SK-MEL-5 (cell line): ENCODE measurements around the gene CHRNA3. TPM values are rescaled to one million over a fixed set of nuclear protein-coding genes. Genes with fewer than 3 reads are reported as not detected.
"Not testable (repeated sequence)": the region's sequence is repeated elsewhere in the genome, so short reads cannot be mapped to it uniquely, and the experiment has no call there.

ENCODE experiments used
- DNase-seq: peaks from one replicate; pipeline ENCODE4 v3.0.0-alpha.2; 2016; ENCODE audit warnings: low read depth, low spot score
- in situ Hi-C: cut with HindIII; loops from 2 replicates; pipeline ENCODE4 v1.10.0; 2016; ENCODE audit warnings: low sequenced_read_pairs, high pct_unique_total_duplicates, low pct_unique_long_range_greater_than_20kb
- total RNA-seq: library from RNA; depleted of rRNA; stranded (reverse); fragments of >200 nt; shearing (Covaris generic); gene quantifications from 2 replicates; pipeline ENCODE4 v1.2.3, GENCODE V29; 2014

Gene CHRNA3
- total RNA-seq, 1 experiment from 2014 or later, result 0.74 TPM

DNA sequence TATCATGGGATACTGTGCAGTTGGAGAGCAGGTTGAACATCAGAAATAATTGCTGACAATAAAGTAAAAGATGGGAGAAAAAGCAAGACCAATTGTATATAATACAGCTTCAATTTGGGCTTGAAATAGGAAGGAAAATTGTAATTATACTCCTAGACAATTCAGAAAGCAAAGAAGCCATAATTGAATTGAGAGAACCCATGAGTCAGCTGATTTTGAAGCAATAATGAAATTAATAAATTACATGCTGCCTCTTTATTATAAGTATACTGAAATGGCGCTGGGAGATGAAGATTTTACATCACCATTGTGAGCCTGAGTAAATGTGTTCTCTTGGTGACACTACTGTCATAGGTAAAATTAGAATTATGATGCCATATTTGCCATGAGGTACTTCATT lies 23.2 kb downstream of the CHRNA3 start:
- no peak for DNase-seq
- in situ Hi-C loops, result no loop called here

DNA sequence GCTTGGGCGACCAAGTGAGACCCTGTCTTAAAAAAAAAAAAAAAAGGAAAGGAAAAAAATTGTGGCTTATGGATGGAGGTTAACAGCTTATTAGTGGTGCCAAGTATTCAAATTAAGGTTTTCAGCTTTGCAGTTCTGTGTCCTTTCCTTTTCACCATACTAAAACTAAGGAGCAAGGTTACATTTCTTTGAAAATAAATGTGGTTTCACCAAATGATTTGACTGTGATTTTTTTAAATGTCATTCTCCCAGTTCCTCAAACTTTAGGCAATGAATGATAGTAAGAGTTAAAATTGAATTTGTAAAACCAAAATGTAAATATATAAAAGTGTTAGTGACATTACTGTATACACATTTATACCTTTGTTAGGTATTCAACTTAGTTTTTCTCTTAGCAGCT lies 45.9 kb downstream of the CHRNA3 start:
- DNase-seq, result no peak
- in situ Hi-C loops, result no loop called here

DNA sequence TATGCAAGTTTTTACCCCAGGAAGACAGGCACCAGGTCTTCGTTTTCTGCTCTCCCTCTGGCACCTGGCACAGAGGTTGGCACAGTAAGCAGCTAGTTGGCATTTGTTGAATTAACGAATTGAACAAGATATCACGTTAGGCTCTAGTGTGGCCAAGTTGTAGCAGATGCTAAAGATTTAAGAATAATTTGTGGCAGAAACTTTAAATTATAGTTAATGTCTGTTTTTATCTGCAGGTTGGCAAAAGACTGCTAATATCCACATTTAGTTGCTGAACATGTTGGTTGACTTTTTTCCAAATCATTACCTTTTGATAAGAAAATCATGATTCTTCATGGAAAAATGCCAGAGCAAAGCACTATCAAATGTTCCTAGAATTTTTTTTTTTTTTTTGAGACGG lies 47.4 kb downstream of the CHRNA3 start:
- DNase-seq, result no peak
- in situ Hi-C loops, result no loop called here

DNA sequence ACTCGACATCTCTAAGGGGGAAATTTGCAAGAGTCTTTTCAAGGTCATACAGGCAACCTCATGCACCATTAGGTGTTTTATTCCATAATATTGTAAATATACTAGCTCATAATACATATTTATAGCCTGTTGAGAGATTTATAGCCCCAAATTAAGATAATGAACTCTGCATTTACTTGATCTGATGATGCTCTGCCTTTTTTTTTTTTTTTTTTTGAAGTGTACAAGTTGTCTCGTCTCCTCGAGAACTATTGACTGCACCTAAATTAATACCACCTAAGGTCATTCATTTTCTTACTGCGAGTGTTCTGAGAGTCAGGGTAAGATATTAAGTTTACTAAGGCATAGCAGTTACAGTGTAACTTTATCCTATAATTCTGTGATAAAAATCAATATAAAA lies 49.4 kb downstream of the CHRNA3 start:
- no peak for DNase-seq

DNA sequence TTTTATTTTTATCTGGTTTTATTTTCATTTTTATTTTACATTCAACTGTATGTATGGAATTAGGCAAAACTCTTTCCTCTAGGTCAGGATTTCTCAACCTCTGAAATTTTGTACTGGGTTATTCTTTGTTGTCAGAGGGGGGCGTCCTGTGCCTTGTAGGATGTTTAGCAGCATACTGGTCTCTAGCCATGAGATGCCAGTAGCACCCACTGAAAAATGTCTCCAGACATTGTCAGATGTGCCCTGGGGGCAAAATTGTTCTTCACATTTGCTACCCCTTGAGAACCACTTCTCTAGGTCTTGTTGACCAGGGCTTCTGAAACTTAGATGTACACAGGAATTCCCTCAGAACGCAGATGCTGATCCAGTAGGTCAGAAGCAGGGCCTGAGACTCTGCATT lies 50.1 kb downstream of the CHRNA3 start:
- in situ Hi-C loops, result no loop called here
- DNase-seq, result peak; percentile 60

More for the DNA sequence above, 49.4 kb downstream of the CHRNA3 start:
- in situ Hi-C loops, result no loop called here

DNA sequence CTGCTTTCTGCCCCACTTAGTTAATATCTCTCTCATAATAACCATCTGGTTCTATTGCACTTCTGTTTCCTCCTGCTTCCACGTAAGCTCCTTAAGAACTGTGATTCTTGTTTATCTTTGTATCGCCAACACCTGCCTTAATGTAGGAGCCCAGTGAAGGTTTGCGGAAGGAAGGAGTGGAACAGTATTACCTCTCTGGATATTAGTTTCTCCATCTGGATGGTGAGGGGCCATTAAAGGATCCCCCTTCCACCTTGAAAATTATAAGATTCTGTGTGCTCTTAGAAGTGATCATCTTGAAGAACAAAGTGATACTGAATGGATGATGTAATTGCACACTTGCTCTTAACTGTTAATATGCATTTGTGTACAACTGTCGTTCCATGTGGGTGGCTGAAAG lies 53.3 kb downstream of the CHRNA3 start:
- in situ Hi-C loops, result no loop called here
- DNase-seq, result no peak

DNA sequence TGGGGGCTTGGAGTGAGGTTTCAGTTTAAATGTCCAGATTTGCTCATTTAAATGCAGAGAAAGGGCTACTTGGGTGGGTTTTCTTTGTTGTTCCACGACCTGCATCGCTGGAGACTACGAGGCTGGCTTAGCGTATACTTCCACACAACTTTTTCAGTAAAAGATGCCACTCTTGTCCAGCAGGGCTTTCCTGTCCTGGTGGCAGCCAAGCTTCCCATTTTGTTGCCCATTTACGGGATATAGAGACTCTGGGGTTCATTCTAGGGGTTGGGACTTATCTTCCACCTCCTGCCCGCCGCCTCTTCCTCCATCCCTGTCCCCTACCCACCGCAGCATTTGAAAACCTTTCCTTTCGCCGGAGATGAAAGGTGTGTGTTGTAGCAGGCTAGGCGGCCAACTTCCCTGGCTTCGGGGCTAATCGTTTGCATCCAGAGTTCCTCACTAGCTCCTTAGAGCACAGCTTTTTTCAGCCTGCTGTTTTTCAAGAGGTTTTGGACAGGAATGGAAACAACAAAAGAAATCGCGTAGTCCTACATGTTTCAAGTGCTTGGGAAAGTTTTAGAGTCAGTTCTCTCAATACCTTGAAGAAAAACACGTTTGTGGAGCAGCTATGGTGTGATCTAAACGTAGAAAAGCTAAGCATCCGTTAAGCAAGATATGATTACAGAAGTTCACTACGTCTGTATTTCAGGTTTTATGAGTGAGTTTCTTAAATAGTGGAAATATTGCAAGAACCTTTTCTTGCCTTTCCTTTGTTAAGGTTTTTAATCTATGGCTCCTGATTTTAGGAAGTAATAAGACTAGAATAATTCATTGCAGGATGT lies 54.6 kb downstream of the CHRNA3 start:
- in situ Hi-C loops, result no loop called here
- peak; percentile 48 for DNase-seq

DNA sequence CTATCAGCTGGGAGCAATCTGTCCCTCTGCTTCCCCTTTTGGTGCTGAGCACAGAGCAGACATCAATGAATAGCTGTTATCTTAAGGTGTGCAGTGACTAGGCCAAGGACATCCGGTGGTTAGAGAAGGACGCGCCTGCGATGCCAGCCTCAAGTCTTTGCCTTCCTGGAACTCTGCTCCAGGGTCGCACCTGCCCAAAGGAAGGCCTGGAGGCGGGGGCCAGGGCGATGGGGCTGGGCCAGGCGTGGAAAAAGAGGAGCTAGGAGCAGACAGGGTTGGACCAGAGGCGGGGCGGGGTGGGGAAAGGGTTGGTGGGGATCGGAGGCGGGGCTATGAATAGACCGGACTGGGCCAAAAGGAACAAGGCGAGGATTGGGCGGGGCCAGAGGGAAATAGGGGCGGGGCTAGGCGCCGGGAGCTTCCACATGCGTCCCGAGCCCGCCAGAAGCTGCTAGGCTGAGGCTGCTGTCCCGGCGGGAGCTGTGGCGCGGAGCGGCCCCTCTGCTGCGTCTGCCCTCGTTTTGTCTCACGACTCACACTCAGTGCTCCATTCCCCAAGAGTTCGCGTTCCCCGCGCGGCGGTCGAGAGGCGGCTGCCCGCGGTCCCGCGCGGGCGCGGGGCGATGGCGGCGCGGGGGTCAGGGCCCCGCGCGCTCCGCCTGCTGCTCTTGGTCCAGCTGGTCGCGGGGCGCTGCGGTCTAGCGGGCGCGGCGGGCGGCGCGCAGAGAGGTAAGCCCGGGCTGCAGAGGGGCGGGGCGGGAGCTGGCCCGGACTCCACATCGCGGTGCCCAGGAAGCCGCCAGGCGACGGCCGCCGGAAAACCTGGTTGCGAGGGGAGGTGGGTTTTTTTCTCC lies 55.5 kb downstream of the CHRNA3 start, which contains the start of gene CHRNA5:
TSS of gene CHRNA5 (plus strand) at position 424 of the 854 bp plus-strand sequence. CDS start at position 624, 200 bp downstream.
- in situ Hi-C loops, result no loop called here
- peak; percentile 86 for DNase-seq

DNA sequence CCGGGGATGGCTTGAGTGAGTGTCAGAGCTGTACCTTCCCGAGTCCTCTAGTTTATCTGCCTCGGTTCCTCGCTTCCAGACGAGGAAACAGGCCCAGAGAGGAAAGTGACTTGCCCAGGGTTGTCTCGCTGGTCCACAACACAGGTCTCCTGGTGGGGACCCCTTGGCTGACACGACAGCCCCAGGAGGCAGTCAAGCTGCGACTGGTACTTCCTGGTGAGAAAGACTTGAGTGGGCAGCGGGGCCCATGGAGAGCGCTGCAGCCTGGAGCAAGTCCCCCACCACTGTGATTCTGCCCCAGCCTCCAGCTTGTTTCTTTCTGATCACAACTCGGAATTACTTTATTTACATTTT lies 56.1 kb downstream of the CHRNA3 start:
- no peak for DNase-seq
- in situ Hi-C loops, result no loop called here

DNA sequence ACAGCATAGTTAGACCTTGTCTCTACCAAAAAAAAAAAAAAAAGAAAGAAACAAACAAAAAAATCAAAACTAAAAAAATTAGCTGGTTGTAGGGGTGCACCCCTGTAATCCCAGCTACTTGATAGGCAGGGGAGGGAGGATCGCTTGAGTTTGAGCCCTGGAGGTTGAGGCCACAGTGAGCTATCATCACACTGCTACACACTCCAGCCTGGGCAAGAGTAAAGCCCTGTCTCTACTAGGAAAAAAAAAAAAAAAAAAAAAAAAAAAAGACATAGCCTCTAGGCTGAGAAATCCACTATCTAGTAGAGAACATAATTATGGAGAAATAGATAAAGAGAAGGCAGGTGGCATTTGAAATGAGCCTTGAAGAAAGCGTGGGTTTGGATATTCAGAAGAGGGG lies 57.7 kb downstream of the CHRNA3 start:
- no peak for DNase-seq
- in situ Hi-C loops, result no loop called here

DNA sequence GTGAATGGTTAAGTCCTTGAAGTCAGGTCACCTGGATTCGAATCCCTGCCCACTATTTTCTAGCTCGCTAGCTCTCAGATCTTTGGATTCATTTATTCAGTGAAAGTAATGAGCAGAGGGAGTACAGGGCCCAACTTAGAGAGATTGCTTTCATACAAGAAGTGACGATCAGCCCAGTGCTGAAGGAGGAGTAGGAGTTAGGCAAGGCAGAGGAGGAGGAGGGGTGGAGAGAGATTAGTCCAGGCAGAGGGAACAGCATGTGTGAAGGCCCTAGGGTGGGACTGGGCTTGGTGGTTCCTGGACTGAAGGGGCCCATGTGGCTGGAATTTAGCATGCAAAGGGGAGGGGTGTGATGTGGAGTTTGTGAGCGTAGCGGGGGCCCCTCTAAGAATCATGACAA lies 59.3 kb downstream of the CHRNA3 start:
- DNase-seq, result no peak
- in situ Hi-C loops, result no loop called here

DNA sequence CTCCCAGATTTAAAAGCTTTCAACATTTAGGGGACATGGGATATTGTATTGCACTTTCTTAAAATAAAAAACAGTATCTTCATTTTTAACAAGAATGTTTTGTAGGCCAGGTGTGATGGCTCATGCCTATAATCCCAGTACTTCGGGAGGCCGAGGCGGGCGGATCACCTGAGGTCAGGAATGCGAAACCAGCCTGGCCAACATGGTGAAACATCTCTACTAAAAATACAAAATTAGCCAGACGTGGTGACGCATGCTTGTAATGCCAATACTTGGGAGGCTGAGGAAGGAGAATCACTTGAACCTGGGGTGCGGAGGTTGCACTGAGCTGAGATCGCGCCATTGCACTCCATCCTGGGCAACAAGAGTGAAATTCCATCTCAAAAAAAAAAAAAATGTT lies 60.6 kb downstream of the CHRNA3 start:
- in situ Hi-C loops, DNase-seq: not testable (repeated sequence)

DNA sequence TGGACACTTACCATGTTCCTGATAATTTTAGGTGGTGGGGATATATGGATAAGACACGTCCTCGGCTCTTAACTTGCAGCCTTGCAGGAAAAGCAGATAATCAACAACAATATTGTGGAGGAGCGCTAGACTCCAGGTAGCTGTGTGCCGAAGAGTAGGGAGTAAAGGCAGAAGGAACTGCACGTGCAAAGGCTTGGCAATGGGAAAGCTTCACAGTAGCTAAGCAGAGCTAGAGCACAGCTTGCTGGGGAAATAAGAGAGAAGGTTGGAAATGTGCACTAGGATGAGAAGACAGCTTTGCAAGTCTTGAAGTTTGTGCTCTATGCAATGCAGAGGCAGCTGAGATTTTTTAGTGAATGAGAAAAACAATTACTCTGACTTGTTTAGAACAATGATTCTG lies 68.2 kb downstream of the CHRNA3 start:
- in situ Hi-C loops, result no loop called here
- no peak for DNase-seq

DNA sequence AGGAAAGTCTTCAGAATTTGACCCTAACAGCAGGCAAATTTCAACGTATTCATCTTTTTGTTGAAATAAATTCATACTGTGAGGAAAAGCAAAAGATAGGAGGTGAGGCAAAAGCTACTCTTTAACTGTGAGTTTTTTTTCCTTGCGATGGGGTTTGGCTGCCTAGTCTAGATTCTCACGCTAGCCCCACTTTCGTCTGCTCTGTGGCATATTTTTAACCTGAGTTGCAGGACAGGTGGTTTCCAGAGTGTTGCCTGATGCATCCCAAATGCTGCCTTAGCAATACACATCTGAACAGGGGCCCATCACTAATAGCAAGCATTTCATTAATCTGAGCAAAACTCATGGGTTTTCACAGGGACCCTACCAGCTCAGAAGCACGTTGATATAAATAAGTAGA lies 68.9 kb downstream of the CHRNA3 start:
- in situ Hi-C loops, result no loop called here

DNA sequence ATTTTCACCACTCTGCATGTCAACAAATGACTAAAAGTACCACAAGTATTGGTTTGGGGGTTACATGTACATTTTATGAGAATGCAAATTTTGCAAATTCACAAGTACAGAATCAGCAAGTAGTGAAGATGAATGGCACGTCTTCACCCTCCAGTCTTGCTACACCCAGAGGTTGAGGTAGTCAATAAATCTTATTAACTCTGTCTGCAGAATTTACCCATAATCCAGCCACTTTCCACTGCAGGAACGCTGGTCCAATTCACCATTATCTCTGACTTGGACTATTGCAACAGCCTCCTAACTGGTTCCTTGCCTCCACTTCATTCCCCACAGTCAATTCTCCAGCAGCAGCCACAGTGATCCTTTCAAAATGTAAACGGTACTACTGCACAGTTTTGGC lies 70.0 kb downstream of the CHRNA3 start:
- in situ Hi-C loops, result no loop called here
- no peak for DNase-seq

More for the DNA sequence above, 68.9 kb downstream of the CHRNA3 start:
- DNase-seq, result no peak

DNA sequence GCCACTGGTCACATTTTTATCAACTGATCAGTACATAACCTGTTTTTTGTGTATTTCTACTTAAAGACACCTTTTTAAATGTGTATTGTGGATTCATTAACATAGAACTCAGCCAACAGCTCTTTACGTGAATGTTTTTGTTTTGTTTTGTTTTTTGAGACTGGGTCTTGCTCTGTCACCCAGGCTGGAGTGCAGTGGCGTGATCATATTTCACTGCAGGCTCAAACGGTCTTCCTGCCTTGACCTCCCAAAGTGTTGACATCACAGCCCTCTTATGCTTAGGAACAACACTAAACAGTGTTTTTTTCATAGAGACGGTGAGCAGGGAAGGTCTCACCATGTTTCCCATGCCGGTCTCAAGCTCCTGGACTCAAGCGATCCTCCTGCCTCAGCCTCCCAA lies 70.6 kb downstream of the CHRNA3 start:
- DNase-seq, result no peak
- in situ Hi-C loops, result no loop called here
